Fibroblast of the aortic adventitia (primary cell): ENCODE data around the gene AMH. TPM values are rescaled to one million over a fixed set of nuclear protein-coding genes. Genes with fewer than 3 reads are reported as not detected.

ENCODE experiments used
- DNase-seq: peaks from one replicate; pipeline ENCODE4 v3.0.0-alpha.2; 2010; ENCODE audit warnings: low read depth
- H3K4me3 ChIP-seq: 2 replicates; pipeline ENCODE4 v1.5.1; 2011; ENCODE audit warnings: low read depth, mild to moderate bottlenecking, control low read depth, low read length, moderate library complexity
- total RNA-seq: library from RNA; depleted of rRNA; stranded (reverse); fragments of >200 nt; gene quantifications from 2 replicates; pipeline ENCODE4 v1.2.3, GENCODE V29; 2012; ENCODE audit warnings: low replicate concordance
- TF ChIP-seq, protein P1 (sequence below): IDR thresholded peaks from 2 replicates; pipeline ENCODE4 v1.5.1; 2011; ENCODE audit warnings: mild to moderate bottlenecking, low read length, control low read depth, inconsistent platforms; ENCODE audit not compliant: insufficient read depth

Gene AMH
- total RNA-seq, 1 donor = 0.81 TPM

DNA sequence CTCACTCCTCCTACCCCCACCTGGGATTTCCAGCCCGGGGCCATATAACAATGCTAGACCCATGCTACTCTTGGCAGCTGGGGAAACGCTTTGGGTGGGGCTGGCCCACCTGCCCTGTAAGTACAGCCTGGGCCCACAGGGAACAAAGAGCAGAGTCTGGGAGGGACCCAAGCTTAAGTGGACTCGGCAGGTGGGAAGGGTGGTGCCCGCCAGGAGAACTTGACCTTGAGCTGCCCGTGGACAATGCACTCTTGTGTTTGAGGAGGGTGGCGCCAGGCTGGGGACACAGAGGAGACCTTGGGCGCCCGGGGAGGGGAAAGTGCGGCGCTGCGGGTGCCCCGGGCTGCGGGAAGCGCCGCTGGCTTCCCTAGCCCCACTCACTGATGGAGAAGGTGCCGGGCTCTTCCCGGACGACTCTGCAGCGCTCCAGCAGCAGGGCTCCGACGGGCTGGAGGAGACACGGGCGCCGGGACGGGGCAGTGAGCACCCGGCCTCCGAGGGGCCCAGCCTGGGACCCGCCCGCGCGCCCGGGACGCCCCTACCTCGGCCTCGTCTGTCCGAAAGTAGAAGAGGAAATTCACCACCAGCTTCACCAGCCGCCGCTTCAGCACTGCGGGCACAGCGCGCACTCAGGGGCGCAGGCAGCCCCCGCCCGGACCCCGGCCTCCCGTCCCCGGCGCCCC lies 13.6 kb upstream of the AMH start:
- DNase-seq = no peak
- TF ChIP-seq, protein P1, sequence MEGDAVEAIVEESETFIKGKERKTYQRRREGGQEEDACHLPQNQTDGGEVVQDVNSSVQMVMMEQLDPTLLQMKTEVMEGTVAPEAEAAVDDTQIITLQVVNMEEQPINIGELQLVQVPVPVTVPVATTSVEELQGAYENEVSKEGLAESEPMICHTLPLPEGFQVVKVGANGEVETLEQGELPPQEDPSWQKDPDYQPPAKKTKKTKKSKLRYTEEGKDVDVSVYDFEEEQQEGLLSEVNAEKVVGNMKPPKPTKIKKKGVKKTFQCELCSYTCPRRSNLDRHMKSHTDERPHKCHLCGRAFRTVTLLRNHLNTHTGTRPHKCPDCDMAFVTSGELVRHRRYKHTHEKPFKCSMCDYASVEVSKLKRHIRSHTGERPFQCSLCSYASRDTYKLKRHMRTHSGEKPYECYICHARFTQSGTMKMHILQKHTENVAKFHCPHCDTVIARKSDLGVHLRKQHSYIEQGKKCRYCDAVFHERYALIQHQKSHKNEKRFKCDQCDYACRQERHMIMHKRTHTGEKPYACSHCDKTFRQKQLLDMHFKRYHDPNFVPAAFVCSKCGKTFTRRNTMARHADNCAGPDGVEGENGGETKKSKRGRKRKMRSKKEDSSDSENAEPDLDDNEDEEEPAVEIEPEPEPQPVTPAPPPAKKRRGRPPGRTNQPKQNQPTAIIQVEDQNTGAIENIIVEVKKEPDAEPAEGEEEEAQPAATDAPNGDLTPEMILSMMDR = no peak

DNA sequence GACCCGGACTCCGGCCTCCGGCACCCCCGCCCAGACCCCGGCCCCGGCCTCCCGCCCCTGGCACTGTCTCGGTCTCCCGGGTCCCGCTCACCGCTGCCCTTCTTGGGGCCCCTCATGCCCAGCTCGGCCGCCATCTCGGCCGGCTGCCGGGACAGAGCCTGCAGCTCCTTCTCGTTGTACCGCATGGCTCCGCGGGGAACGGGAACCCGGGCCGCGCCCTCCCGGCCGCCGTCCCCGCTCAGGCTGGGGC lies 13.1 kb upstream of the AMH start:
- peak overlapping the region; percentile 84 for H3K4me3 ChIP-seq
- TF ChIP-seq, protein P1 = no peak
- no peak for DNase-seq

More for the DNA sequence above, 13.6 kb upstream of the AMH start:
- H3K4me3 ChIP-seq = peak overlapping the region; percentile 84

DNA sequence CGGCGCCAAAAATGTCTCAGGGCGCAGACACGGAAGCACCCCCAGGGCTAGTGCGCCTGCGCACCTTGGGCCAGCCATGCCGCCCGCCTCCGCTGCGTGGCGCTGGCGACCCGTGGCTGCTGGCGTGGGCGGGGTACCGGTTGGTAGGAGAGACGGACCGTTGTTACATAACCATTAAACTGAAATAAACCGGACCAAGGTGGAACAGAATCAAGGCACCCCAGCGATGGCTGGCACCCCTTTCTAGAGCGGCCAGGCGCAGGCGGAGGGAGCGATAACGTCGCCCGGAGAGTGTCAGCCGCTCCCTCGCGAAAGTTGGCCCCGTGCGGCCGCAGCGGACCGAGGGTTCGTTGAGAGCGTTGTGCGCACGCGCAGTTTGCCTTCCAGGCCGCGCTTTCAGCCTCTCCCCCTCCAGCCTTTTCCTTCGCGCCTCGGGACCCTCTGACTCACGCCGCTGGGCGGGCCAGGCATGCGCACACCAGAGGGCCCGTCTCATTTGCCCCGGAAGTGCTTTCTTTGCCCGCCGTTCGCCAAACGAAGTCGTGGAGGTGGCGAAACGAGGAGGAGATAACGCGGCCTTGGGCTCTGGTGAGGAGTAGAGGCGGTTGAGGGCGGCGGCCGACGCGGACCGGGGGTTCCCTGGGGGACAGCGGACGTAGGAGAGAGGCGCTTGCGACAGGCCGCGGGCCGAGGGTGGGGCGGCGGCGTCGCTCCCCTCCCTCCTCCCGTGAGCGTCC lies 12.6 kb upstream of the AMH start, which contains the start of the genes PLEKHJ1 and SF3A2:
Gene PLEKHJ1, minus strand, starts transcription at position 16 of the 737 bp plus-strand sequence. CDS start 81 bp downstream, outside the sequence.
Gene SF3A2, plus strand, starts transcription at position 511 of the 737 bp plus-strand sequence. CDS start 6,595 bp downstream, outside the sequence.
- TF ChIP-seq, protein P1 = peak; percentile 91
- H3K4me3 ChIP-seq = peak within 1 kb of the TSS; percentile 84
- DNase-seq = peak; percentile 98

DNA sequence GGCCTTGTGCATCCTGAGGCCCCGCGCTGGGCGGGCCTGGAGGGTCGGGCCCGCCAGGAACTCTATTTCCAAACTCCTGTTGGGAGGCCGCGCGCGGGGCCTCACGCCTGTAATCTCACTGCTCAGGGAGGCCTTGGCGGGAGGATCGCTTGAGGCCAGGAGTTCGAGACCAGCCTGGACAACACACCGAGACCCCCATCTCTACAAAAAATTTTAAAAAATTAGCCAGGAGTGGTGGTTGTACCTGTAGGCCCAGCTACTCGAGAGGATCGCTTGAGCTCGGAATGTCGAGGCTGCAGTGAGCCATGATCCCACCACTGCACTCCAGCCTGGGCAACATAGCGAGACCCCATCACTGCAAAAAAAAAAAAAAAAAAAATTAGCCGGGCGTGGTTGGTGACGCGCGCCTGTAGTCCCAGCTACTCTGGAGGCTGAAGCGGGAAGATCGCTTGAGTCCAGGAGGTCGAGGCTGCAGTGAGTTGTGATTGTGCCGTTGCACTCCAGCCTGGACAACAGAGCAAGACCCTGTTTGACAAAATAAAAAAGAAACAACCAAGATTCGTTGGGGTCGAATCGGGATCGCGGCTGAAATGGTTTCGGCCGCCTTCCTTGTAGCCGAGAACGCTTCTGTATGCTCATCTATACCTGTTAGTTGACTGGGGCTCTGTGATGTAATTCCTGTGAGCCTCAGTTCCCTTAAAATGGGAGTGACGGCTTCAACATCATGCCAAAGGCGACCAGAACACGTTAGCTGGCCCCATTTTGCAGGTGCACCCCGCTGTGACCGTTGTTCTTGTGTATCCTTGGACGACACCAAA lies 11.9 kb upstream of the AMH start:
- TF ChIP-seq, protein P1 = no peak
- no peak for DNase-seq

DNA sequence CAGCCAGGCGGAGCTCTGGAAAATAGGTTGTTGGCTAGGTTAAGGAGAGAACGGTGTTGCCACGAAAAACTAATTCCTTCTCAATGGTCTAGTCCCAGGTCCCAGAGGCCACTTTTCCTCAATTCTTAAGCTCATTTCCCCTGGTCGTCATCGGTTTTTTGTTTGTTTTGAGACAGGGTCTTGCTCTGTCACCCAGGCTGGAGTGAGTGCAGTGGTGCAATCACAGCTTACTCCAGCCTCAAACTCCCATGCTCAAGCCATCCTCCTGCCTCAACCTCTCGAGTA lies 11.3 kb upstream of the AMH start:
- no peak for DNase-seq
- TF ChIP-seq, protein P1 = no peak
- peak overlapping the region; percentile 84 for H3K4me3 ChIP-seq

More for the DNA sequence above, 11.9 kb upstream of the AMH start:
- peak overlapping the region; percentile 84 for H3K4me3 ChIP-seq

DNA sequence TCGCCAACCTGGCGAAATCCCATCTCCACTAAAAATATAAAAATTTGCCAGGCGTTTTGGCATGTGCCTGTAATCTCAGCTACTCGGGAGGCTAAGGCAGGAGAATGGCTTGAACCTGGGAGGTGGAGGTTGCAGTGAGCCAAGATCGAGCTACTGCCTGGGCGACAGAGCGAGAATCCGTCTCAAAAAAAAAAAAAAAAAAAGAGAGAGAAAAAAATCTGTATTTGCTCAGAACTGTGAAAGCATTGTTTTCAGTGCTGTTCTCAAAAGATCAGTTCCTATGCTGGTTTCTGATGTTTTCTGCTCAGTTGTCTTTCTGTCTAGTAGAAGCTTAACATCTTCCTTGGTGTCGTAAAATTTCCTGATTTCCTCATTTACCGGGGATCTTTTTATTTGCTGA lies 9.9 kb upstream of the AMH start:
- TF ChIP-seq, protein P1 = no peak
- DNase-seq = no peak
- peak overlapping the region; percentile 69 for H3K4me3 ChIP-seq
